Measurements from ENCODE around the gene SLC25A28. TPM values are rescaled to one million over a fixed set of nuclear protein-coding genes. Genes with fewer than 3 reads are reported as not detected.

The SLC25A28 gene
- total RNA-seq, 1 experiment from 2014 or later: 31.0 TPM

DNA sequence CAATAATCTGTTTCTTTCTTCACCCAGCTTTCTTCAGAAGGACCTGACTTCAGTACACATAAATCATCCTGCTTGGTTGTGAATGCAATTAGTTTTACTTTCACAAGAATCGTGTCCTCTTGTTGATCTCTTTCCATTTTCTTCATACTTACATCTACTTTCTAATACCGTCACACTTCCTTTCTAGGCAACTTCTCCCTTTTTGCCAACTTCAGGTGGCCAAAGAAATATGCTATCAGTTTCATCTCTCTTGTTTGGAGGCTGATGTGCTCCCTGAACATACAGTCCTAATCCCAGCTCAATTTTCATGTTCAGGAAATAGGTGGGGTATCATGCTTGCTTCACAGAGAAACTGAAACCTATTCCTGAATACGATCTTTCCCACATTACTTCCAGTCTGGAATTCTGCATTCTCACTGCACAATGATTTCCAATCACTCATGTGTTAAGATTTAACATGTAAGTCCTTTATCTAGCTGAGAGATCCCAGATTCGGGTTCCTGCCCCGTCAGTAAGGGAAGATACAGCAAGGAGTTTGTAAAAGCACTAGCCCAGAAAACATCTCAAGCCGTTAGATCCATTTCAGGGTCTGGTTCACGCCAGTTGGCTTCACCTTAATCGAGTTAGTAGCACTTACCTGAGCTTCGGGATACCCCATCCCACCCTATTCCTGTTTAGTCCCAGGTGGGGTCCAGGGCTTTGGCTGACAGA lies 994 bp downstream of the SLC25A28 start:
- intact Hi-C loops (cut with micrococcal nuclease; ENCODE audit: unreplicated experiment): no loop called here
- no TSS peak for BruUV-seq (replicated peaks)
- TF ChIP-seq, protein P1, sequence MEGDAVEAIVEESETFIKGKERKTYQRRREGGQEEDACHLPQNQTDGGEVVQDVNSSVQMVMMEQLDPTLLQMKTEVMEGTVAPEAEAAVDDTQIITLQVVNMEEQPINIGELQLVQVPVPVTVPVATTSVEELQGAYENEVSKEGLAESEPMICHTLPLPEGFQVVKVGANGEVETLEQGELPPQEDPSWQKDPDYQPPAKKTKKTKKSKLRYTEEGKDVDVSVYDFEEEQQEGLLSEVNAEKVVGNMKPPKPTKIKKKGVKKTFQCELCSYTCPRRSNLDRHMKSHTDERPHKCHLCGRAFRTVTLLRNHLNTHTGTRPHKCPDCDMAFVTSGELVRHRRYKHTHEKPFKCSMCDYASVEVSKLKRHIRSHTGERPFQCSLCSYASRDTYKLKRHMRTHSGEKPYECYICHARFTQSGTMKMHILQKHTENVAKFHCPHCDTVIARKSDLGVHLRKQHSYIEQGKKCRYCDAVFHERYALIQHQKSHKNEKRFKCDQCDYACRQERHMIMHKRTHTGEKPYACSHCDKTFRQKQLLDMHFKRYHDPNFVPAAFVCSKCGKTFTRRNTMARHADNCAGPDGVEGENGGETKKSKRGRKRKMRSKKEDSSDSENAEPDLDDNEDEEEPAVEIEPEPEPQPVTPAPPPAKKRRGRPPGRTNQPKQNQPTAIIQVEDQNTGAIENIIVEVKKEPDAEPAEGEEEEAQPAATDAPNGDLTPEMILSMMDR (conservative IDR thresholded peaks at IDR 0.05; ENCODE audit: low read depth, low read length): no peak
- no peak for TF ChIP-seq EZH2 (IDR thresholded peaks at IDR 0.05; ENCODE audit: borderline replicate concordance, low read depth, low read length, poor library complexity, severe bottlenecking)
- peak overlapping the region; percentile 84 for H3K4me3 ChIP-seq (ENCODE audit: low read depth, low read length, poor library complexity, severe bottlenecking)
- no peaks in the 10 kb centered on the region for H3K27me3 ChIP-seq (replicated peaks; ENCODE audit: insufficient read depth, low read depth, low read length, poor library complexity)
- H3K27ac ChIP-seq (ENCODE audit: low read depth, low read length, poor library complexity, severe bottlenecking): peak overlapping the region; percentile 95
- CTCF ChIA-PET: no interaction called here
- no peak for DNase-seq (ENCODE audit: low spot score)
- H3K4me1 ChIP-seq (ENCODE audit: insufficient read depth, low read length, poor library complexity, severe bottlenecking): peaks cover 12% of the 10 kb centered on the region
- H3K9me3 ChIP-seq (ENCODE audit: low read depth, low read length, poor library complexity, severe bottlenecking): no peaks in the 10 kb centered on the region
- H3K36me3 ChIP-seq (ENCODE audit: insufficient read depth, low read length, poor library complexity, severe bottlenecking): no peaks in the 10 kb centered on the region
- POLR2A ChIA-PET (ENCODE audit: low non-redundant PET): no interaction called here

DNA sequence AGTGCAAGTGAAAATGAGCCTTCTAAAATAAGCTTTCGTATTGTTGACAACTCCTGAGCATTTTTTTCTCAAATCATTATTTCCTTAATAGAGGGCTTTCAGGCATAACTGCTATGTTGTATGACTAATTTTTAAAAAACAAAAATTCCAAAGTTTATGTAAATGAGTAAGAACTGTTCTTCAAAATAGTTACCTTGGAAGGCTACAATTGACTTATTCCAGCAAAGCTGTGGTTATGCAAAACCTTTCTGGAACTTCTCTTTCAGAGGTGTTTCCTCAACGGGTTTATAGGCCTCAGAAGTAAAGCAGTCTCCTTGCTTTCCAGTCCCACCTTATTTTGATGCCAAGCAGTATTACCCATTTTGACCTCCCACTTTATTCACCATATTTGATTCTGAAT lies 2.5 kb downstream of the SLC25A28 start:
- peaks cover 12% of the 10 kb centered on the region for H3K4me1 ChIP-seq (ENCODE audit: insufficient read depth, low read length, poor library complexity, severe bottlenecking)
- H3K27me3 ChIP-seq (replicated peaks; ENCODE audit: insufficient read depth, low read depth, low read length, poor library complexity): no peaks in the 10 kb centered on the region
- peak overlapping the region; percentile 7 for H3K27ac ChIP-seq (ENCODE audit: low read depth, low read length, poor library complexity, severe bottlenecking)
- no peak for TF ChIP-seq EZH2 (IDR thresholded peaks at IDR 0.05; ENCODE audit: borderline replicate concordance, low read depth, low read length, poor library complexity, severe bottlenecking)
- TF ChIP-seq, protein P1 (conservative IDR thresholded peaks at IDR 0.05; ENCODE audit: low read depth, low read length): no peak
- peak overlapping the region; percentile 84 for H3K4me3 ChIP-seq (ENCODE audit: low read depth, low read length, poor library complexity, severe bottlenecking)
- DNase-seq (ENCODE audit: low spot score): no peak
- no peaks in the 10 kb centered on the region for H3K36me3 ChIP-seq (ENCODE audit: insufficient read depth, low read length, poor library complexity, severe bottlenecking)
- ChIA-PET CTCF (interaction anchor here (1.6 kb wide), 1 partner anchor 182 kb away, joined by 6 read pairs; no protein-coding TSS in a partner anchor), POLR2A (ENCODE audit: low non-redundant PET) (no interaction called here)
- BruUV-seq (replicated peaks): no TSS peak
- intact Hi-C loops (cut with micrococcal nuclease; ENCODE audit: unreplicated experiment): no loop called here
- no peaks in the 10 kb centered on the region for H3K9me3 ChIP-seq (ENCODE audit: low read depth, low read length, poor library complexity, severe bottlenecking)

DNA sequence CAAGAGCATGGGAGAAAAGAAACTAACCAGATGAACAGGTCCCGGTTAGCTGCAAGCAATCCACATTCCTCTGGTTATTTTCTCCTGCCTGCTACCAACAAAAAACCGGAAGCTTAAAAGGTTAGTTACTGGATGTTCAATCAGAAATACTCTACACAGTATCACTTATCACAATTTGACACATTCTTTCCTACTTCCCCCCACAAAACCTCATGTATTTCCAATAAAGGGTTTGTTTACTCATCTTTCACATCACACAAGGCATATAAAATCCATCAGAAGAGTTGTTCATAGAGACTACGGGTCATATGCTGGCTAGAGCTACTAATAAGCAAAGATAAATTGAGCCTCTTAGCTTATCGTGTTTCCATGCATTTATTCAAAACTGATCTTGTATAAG lies 4.8 kb downstream of the SLC25A28 start:
- no peaks in the 10 kb centered on the region for H3K9me3 ChIP-seq (ENCODE audit: low read depth, low read length, poor library complexity, severe bottlenecking)
- no TSS peak for BruUV-seq (replicated peaks)
- no peak for DNase-seq (ENCODE audit: low spot score)
- H3K4me1 ChIP-seq (ENCODE audit: insufficient read depth, low read length, poor library complexity, severe bottlenecking): peaks cover 16% of the 10 kb centered on the region
- ChIA-PET CTCF (interaction anchor here (0.7 kb wide), 1 partner anchor 233 kb away, joined by 4 read pairs; no protein-coding TSS in a partner anchor), POLR2A (ENCODE audit: low non-redundant PET) (no interaction called here)
- intact Hi-C loops (cut with micrococcal nuclease; ENCODE audit: unreplicated experiment): no loop called here
- H3K27ac ChIP-seq (ENCODE audit: low read depth, low read length, poor library complexity, severe bottlenecking): no peak overlapping the region
- no peak overlapping the region for H3K4me3 ChIP-seq (ENCODE audit: low read depth, low read length, poor library complexity, severe bottlenecking)
- H3K36me3 ChIP-seq (ENCODE audit: insufficient read depth, low read length, poor library complexity, severe bottlenecking): peaks cover 9% of the 10 kb centered on the region
- H3K27me3 ChIP-seq (replicated peaks; ENCODE audit: insufficient read depth, low read depth, low read length, poor library complexity): no peaks in the 10 kb centered on the region
- TF ChIP-seq, protein P1 (conservative IDR thresholded peaks at IDR 0.05; ENCODE audit: low read depth, low read length): no peak
- no peak for TF ChIP-seq EZH2 (IDR thresholded peaks at IDR 0.05; ENCODE audit: borderline replicate concordance, low read depth, low read length, poor library complexity, severe bottlenecking)

Data from A673 (cell line).